Activated B cell treated with CpG ODN at 0.5 μM for 24 hours (primary cell): ENCODE measurements around the gene PRPH2. TPM values are rescaled to one million over a fixed set of nuclear protein-coding genes. Genes with fewer than 3 reads are reported as not detected.

Experiments used
- ATAC-seq: fragments of 200-7000 bp; cut with Tn5 transposase; one replicate; pipeline ENCODE4 v1.10.0; 2021; ENCODE audit warnings: low read depth, mild to moderate bottlenecking, moderate library complexity
- CTCF ChIA-PET: fragments of 350-600 bp; sonication (Branson Sonifier 250); formaldehyde crosslinking; loops from one replicate; lab custom pipeline; 2021; ENCODE audit warnings: antibody characterized with exemption; lab: Charles Lee
- POLR2A ChIA-PET: fragments of 350-600 bp; sonication (Branson Sonifier 250); formaldehyde crosslinking; loops from one replicate; lab custom pipeline; 2021; ENCODE audit warnings: antibody characterized with exemption; lab: Charles Lee
- DNase-seq: peaks from one replicate; pipeline ENCODE4 v3.0.0; 2022
- H3K27ac Mint-ChIP-seq: one replicate; pipeline ENCODE4 v1.8.0; 2020; ENCODE audit warnings: mixed read lengths
- H3K27me3 Mint-ChIP-seq: one replicate; pipeline ENCODE4 v1.8.0; 2021; ENCODE audit warnings: mixed read lengths
- H3K36me3 Mint-ChIP-seq: one replicate; pipeline ENCODE4 v1.8.0; 2021; ENCODE audit warnings: low read depth, mixed read lengths
- H3K4me1 Mint-ChIP-seq: one replicate; pipeline ENCODE4 v1.8.0; 2021; ENCODE audit warnings: mixed read lengths
- H3K4me3 Mint-ChIP-seq: one replicate; pipeline ENCODE4 v1.8.0; 2020; ENCODE audit warnings: mild to moderate bottlenecking, mixed read lengths
- H3K9me3 Mint-ChIP-seq: one replicate; pipeline ENCODE4 v1.8.0; 2020; ENCODE audit warnings: mixed read lengths
- intact Hi-C: fragments of 100-400 bp; cut with micrococcal nuclease; formaldehyde crosslinking; loops from one replicate; pipeline ENCODE4 v1.15.1; 2024
- total RNA-seq: library from RNA; stranded (reverse); gene quantifications from 2 replicates; pipeline ENCODE4 v1.2.3, GENCODE V29; 2022
- TF ChIP-seq, protein P1 (sequence below): fragments of 200-600 bp; IDR thresholded peaks from one replicate; pipeline ENCODE4 v1.8.0; 2022; ENCODE audit warnings: antibody characterized with exemption, mild to moderate bottlenecking

Gene PRPH2
- total RNA-seq, 1 donor from 2014 or later = not detected

GRCh38 chr6:42710316-42710715 lies 12.1 kb downstream of the PRPH2 start:
- Mint-ChIP-seq H3K27me3 (no peaks in the 10 kb centered on the region), H3K4me3 (no peak overlapping the region), H3K36me3 (no peaks in the 10 kb centered on the region), H3K9me3 (no peaks in the 10 kb centered on the region), H3K4me1 (no peaks in the 10 kb centered on the region), H3K27ac (no peak overlapping the region)
- ATAC-seq (no peak), DNase-seq (no peak)
- ChIA-PET POLR2A (no interaction called here), CTCF (no interaction called here)
- intact Hi-C loops = no loop called here
- TF ChIP-seq, protein P1, sequence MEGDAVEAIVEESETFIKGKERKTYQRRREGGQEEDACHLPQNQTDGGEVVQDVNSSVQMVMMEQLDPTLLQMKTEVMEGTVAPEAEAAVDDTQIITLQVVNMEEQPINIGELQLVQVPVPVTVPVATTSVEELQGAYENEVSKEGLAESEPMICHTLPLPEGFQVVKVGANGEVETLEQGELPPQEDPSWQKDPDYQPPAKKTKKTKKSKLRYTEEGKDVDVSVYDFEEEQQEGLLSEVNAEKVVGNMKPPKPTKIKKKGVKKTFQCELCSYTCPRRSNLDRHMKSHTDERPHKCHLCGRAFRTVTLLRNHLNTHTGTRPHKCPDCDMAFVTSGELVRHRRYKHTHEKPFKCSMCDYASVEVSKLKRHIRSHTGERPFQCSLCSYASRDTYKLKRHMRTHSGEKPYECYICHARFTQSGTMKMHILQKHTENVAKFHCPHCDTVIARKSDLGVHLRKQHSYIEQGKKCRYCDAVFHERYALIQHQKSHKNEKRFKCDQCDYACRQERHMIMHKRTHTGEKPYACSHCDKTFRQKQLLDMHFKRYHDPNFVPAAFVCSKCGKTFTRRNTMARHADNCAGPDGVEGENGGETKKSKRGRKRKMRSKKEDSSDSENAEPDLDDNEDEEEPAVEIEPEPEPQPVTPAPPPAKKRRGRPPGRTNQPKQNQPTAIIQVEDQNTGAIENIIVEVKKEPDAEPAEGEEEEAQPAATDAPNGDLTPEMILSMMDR = no peak

- TF ChIP-seq, protein P1 = no peak
- Mint-ChIP-seq H3K36me3 (no peaks in the 10 kb centered on the region), H3K27me3 (no peaks in the 10 kb centered on the region), H3K9me3 (no peaks in the 10 kb centered on the region), H3K27ac (no peak overlapping the region), H3K4me3 (no peak overlapping the region), H3K4me1 (no peaks in the 10 kb centered on the region)
- ATAC-seq (no peak), DNase-seq (no peak)
- CTCF ChIA-PET = no interaction called here
- POLR2A ChIA-PET = no interaction called here
- intact Hi-C loops = no loop called here
Observed at GRCh38 chr6:42709871-42710270, 12.5 kb downstream of the PRPH2 start.

- H3K9me3 Mint-ChIP-seq = no peaks in the 10 kb centered on the region
- TF ChIP-seq, protein P1 = no peak
- CTCF ChIA-PET = no interaction called here
- H3K4me1 Mint-ChIP-seq = no peaks in the 10 kb centered on the region
- H3K4me3 Mint-ChIP-seq = no peak overlapping the region
- intact Hi-C loops = no loop called here
- POLR2A ChIA-PET = no interaction called here
- H3K36me3 Mint-ChIP-seq = no peaks in the 10 kb centered on the region
- DNase-seq (no peak), ATAC-seq (no peak)
- no peak overlapping the region for H3K27ac Mint-ChIP-seq
- H3K27me3 Mint-ChIP-seq = no peaks in the 10 kb centered on the region
Observed at GRCh38 chr6:42708096-42708495, 14.3 kb downstream of the PRPH2 start.

DNA sequence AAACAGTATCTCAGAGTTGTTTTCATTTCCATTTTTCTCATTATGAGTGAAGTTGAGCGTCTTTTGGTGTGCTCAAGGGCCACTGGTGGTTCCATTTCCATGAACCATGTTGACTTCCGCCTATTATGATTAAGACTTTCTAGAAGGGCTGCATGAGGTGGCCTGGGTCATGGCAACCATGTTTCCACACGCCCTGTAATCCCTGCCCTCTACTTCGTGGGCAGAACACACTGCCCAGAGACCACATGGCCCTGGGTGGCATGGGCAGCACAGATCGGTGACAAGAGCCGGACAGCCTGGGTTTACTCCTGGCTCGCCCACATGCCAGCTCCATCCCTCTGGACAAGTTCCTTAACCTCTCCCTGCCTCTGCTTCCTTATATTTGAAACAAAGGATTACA lies 14.8 kb downstream of the PRPH2 start:
- H3K27ac Mint-ChIP-seq = no peak overlapping the region
- CTCF ChIA-PET = no interaction called here

GRCh38 chr6:42704937-42705374 lies 17.4 kb downstream of the PRPH2 start:
- intact Hi-C loops = no loop called here
- Mint-ChIP-seq H3K4me3 (no peak overlapping the region), H3K27ac (no peak overlapping the region), H3K36me3 (no peaks in the 10 kb centered on the region), H3K9me3 (no peaks in the 10 kb centered on the region), H3K27me3 (no peaks in the 10 kb centered on the region), H3K4me1 (no peaks in the 10 kb centered on the region)
- TF ChIP-seq, protein P1 = no peak
- no peak for ATAC-seq
- ChIA-PET CTCF (interaction anchor here (1.0 kb wide), 1 partner anchor 21 kb away, joined by 4 read pairs; no protein-coding TSS in a partner anchor), POLR2A (no interaction called here)
- no peak for DNase-seq

More for the DNA sequence above, 14.8 kb downstream of the PRPH2 start:
- POLR2A ChIA-PET = no interaction called here
- ATAC-seq (no peak), DNase-seq (no peak)
- intact Hi-C loops = no loop called here
- Mint-ChIP-seq H3K4me1 (no peaks in the 10 kb centered on the region), H3K4me3 (no peak overlapping the region), H3K9me3 (no peaks in the 10 kb centered on the region), H3K27me3 (no peaks in the 10 kb centered on the region), H3K36me3 (no peaks in the 10 kb centered on the region)
- TF ChIP-seq, protein P1 = no peak
